Neutrophil (primary cell): Measurements from ENCODE around the gene CAMTA1.

Experiments
- H3K27ac ChIP-seq: fragments of 200-600 bp; sonication (generic); 2 replicates; pipeline ENCODE4 v1.5.1; 2016; ENCODE audit warnings: mild to moderate bottlenecking, moderate library complexity
- H3K27me3 ChIP-seq: fragments of 200-600 bp; sonication (generic); 2 replicates; pipeline ENCODE4 v1.6.0; 2016; ENCODE audit warnings: mild to moderate bottlenecking
- H3K36me3 ChIP-seq: fragments of 200-600 bp; sonication (generic); 2 replicates; pipeline ENCODE4 v1.5.1; 2017
- H3K4me1 ChIP-seq, 2 experiments: fragments of 200-600 bp in 1 of 2; sonication (generic) in 1 of 2; 1 replicate in 1 of 2; 2 replicates in 1 of 2; pipeline versions ENCODE4 v1.5.1 to v1.6.1; 2013 to 2016; ENCODE audit warnings: low read depth in 1 of 2, low read length in 1 of 2, mild to moderate bottlenecking in 1 of 2, moderate library complexity in 1 of 2; ENCODE audit not compliant: control insufficient read depth in 1 of 2, insufficient read depth in 1 of 2
- H3K4me3 ChIP-seq, 2 experiments: fragments of 200-600 bp in 1 of 2; sonication (generic) in 1 of 2; 1 replicate in 1 of 2; 2 replicates in 1 of 2; pipeline ENCODE4 v1.5.1; 2013 to 2016; ENCODE audit warnings: low read depth in 1 of 2, low read length in 1 of 2, mild to moderate bottlenecking in 1 of 2, moderate library complexity in 1 of 2
- H3K9me3 ChIP-seq: fragments of 200-600 bp; sonication (generic); 2 replicates; pipeline ENCODE4 v1.5.1; 2016
- CTCF ChIP-seq: fragments of 200-600 bp; sonication (generic); IDR thresholded peaks from 2 replicates; pipeline ENCODE4 v1.5.1; 2016; ENCODE audit warnings: antibody characterized with exemption

The CAMTA1 gene

GRCh38 chr1:7473223-7474142 lies 688.2 kb downstream of the CAMTA1 start:
- Histone ChIP-seq H3K4me3 (no peak overlapping the region), H3K27ac (no peak overlapping the region), H3K9me3 (no peaks in the 10 kb centered on the region), H3K36me3 (no peaks in the 10 kb centered on the region), H3K4me1 (no peaks in the 10 kb centered on the region), H3K27me3 (no peaks in the 10 kb centered on the region)
- no peak for TF ChIP-seq CTCF

- Histone ChIP-seq H3K36me3 (no peaks in the 10 kb centered on the region), H3K4me1 (no peaks in the 10 kb centered on the region), H3K9me3 (no peaks in the 10 kb centered on the region), H3K27me3 (no peaks in the 10 kb centered on the region), H3K4me3 (no peak overlapping the region), H3K27ac (no peak overlapping the region)
- TF ChIP-seq CTCF = no peak
Observed at GRCh38 chr1:7474143-7474490, 688.9 kb downstream of the CAMTA1 start.

- Histone ChIP-seq H3K4me3 (no peak overlapping the region), H3K27ac (no peak overlapping the region), H3K27me3 (no peaks in the 10 kb centered on the region), H3K36me3 (no peaks in the 10 kb centered on the region), H3K9me3 (no peaks in the 10 kb centered on the region), H3K4me1 (no peaks in the 10 kb centered on the region)
- no peak for TF ChIP-seq CTCF
Observed at GRCh38 chr1:7474786-7475502, 689.7 kb downstream of the CAMTA1 start.

GRCh38 chr1:7475691-7476090 lies 690.4 kb downstream of the CAMTA1 start:
- Histone ChIP-seq H3K36me3 (no peaks in the 10 kb centered on the region), H3K27me3 (no peaks in the 10 kb centered on the region), H3K4me3 (no peak overlapping the region), H3K4me1 (no peaks in the 10 kb centered on the region), H3K9me3 (no peaks in the 10 kb centered on the region), H3K27ac (no peak overlapping the region)
- TF ChIP-seq CTCF = no peak

- Histone ChIP-seq H3K9me3 (no peaks in the 10 kb centered on the region), H3K27me3 (no peaks in the 10 kb centered on the region), H3K4me3 (no peak overlapping the region), H3K4me1 (no peaks in the 10 kb centered on the region), H3K27ac (no peak overlapping the region), H3K36me3 (no peaks in the 10 kb centered on the region)
- no peak for TF ChIP-seq CTCF
Observed at GRCh38 chr1:7476402-7476801, 691.1 kb downstream of the CAMTA1 start.
